Stimulated activated CD4-positive, alpha-beta T cell treated with anti-CD3 and anti-CD28 coated beads, Interleukin-4, amount 100 ng/mL, for 4 hours (primary cell): ENCODE measurements around the gene TMPRSS11D.

ENCODE experiments used
- DNase-seq, 2 experiments: peaks; one replicate each; pipeline ENCODE4 v3.0.0-alpha.2; 2020

The TMPRSS11D gene

DNA sequence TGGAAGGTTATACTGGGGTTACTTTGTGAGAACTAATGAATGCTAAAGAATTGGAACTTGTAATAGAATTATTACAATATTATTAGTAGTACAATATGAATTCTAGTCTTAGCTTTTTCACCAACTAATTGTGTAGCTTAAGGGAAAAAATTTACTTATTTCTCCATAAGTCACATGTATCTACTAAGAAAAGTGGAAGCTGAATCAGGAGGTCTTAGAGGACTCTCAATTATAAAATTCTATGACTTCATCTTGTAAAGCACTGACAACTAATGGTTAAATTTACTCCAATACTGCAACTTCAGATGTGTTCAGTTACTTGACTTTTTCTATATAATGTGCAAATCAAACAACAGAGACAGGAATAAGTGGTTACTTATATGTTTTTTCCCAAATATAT, 899 bp upstream of the TMPRSS11D start:
- no peak for DNase-seq

DNA sequence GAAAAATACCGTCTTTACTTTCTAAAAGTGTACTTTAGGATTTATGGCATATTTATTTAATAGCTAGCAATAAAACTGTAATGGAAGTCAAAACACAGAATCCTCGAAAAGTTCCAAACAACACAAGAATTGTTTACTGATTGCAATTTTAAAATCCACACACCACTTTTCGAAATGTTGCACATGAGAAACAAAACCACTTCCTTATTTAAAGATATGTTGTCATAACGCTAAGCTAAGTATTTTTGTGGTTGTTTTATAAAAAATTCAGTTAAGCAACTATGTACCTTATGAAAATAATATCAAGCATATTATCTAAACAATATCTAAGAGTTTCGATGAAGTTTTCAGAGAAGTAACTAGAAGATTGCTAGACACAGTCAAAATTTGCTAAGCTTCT, 344 bp downstream of the TMPRSS11D start:
- no peak for DNase-seq

DNA sequence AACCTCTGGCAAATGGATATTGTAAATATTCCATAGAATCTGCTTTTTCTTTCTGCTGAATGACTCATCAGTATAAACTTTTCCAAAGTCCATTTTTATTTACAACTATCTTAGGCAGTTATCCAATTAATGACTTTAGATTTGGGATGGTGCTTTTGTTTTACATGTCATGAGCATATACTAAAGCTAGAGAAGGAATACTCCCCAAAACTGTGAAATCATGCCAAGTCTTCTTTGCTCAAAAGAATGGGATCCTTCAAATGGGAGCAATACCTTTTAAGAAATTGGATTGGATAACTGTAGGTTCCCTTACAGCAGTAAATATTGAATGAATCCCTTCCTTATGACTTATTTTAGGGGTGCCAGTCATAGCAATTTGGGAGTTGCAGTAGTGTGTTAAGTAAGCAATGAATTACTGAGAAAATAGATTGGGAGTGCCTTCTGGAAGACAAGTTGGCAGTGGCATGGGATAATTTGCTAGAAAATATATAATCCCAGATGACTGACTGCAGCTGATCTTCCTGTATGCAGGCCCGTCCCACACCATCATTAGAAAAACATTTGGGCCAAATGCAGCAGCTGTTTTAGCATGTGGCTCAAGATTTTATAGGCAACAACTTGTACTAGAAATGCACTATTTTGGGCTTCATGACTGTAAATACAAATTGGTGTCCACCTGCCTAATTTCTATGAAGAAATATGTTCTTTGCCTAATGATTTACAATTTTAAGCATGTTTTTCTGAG, 2.8 kb downstream of the TMPRSS11D start:
- DNase-seq: no peak

DNA sequence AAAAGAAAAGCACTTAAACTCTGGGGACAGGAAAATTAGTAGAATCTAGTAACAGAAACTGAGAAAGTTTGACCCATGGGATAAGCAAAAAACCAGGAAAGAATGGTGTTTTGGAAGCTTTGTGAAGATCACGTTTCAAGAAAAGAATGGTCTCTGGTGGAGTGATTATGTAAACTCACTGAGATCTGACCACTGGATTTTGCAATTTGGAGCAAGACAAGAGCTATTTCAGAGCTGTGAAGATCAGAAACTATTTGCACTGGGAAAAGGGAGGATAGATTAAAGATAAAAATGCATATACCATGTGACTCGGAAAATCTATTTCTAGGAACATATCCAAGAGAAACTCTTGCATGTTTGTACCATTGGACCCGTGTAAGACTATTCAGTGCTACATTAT, 4.3 kb downstream of the TMPRSS11D start:
- DNase-seq: no peak

DNA sequence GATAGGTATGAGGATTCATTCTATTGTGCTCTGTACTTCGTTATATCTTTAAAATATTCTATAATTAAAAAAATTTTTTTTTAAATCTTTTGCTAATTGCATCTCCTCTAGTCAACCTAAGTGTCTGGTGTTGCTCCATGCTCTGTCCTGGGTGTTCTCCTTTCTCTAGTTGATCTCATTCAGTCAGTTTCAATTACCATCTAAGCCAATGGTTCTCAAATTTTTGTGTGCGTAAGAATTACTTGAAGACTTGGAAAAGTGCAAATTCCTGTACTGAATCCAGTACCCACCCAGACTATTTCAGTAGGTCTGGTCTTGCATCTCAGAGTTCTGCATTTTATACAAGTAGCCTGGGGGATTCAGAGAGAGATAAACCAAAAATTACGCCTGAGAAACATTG, 6.7 kb downstream of the TMPRSS11D start:
- no peak for DNase-seq

DNA sequence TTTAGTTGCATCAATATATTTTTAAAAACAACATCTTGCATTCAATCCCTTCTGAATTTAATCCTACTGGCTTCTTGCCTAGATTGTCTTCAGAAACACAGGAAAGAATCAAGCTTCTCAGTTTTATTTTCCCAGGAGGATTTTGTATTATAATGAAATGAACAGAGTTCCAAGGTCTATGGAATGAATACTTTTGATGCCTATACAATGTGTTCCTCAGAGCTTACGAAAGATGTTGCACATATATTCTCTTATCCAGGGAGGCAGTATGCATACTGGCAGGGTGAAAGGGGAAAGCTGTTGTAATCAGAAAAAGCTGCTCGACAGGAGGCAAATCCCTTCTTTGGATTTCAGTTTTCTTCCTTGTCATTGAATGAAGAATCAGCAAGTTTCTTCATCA, 8.8 kb downstream of the TMPRSS11D start:
- DNase-seq: no peak

DNA sequence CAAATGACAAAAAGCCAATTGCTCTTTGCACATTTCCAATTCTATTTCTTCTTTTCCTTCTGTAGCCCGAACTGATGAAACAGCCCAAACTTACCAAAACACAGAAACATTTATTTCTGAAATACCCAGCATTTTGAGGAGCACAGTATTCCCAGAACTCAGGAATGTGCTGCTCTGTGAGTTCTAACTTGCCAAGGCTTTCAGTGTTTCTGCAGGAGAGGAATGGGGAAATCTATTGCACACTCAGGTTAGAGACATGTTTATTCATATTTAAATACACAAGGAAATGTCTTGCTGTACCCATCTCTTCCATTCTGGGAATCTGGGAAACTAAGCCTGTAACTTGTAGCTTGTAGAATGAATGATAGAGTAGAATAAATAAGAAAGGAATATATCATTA, 10.7 kb downstream of the TMPRSS11D start:
- DNase-seq: no peak

DNA sequence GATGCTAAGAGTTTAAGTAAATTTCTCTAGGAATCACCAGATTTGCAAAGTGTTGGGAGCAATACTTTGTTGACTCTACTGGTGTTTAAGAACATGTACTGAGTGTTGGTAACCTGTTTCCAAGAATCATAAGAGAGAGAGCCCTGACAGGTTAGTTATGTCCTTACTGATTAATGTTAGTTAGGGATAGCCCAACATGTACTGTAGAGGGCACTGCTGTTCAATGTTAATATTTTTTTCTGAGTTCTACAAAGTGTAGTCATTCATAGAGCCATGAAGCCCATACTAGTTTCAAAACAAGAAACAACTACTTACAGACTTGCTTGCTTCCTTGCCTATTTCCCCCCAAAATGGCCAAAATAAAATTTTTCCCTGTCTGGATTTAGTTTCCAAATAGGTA, 11.9 kb downstream of the TMPRSS11D start:
- DNase-seq: no peak

DNA sequence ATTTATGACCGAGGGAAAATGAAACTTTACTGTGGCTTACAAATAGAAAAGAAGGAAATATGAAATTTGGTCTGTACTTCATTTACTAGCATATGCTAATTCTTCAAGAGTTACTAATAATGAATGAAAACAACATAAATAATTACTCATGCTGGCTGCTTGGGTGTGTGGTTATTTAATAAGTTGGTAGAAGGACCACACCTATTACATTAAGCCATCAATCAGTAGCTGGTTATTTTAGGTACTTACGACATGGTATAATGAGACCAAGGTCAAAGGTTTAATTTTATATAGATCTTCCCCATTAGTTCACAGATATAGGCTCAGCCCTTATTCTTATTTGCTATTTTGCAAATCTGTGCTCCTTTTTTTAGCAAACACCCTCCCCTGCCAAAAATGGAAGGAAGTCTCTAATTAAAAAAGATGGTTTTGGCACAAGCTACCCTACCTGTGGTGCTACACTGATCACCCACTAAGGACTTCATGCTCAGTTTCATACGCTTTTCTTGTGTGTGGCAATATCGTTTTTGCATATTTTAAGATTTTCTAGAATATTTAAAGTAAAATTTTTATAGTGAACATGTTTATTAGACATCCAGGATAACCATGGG, 14.1 kb downstream of the TMPRSS11D start:
- DNase-seq: no peak

DNA sequence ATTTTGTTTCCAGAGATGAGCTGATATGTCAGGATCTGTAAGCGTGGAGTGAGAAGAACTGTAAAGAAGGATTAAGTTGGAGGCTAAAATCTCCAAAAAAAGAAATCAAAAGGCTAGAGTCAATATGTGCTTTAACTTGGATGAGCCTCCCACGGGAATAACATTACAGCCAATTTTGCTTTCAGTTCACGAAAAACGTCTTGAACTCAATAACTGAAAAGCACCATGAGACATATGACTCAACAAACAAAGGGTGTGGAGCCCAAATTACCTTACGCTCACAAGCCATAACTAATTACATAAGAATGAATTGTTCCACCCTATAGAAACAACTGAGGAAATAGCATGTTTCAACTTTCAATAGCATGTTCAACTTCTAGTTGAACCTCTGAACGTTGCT, 22.3 kb downstream of the TMPRSS11D start:
- no peak for DNase-seq

DNA sequence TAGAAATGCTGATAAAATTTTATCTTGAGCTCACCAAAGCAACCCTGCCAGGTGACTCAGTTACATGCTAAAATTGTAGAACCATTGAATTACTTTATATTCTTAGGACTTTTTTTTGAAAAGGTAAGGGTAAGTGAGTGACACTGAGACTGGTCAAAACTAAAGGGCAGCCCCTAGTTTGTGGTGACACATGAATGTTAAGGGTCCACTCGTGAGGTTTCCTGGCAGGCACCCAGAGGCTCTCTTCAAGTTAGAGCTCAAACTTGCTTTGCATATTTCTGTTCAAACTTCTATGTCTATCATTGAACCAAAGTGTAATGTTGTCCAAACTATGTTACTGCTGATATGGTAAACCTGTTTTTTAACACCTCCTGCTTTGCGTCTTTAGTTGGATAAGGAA, 30.5 kb downstream of the TMPRSS11D start:
- no peak for DNase-seq

DNA sequence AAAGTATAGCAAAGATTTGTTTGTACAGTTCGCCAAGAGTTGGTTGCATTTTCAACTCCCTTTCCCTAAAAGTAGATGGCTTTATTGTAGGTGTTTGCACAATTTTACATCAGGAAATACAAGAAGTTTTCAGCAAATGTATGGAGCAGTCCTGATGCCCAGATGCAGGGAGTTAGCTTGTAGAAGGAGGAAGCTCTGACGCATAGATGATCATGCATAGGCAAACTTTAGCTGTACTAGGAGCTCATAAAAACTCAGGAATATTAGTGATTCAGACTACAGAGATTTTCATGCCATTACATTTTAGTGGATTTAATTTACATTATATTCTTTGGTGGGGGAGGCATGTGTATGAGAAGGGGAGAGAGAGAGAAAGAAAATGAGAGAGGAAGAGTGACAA, 62.9 kb downstream of the TMPRSS11D start:
- no peak for DNase-seq

DNA sequence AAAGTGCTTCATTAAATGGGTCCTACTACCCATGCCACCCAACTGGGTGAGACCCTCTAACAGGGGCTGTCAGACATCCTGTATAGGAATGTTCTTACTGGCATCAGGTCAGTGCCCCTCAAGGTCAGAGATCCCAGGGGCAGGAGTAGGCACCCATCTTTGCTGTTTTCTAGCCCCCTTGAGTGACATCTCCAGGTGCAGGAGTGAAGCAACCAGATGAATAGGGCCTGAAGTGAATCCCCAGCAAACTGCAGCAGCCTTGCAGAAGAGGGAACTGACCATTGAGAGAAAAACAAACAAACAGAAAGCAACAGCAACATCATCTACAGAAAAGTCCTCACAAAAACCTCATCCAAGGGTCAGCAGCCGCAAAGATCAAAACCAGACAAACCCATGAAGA, 73.8 kb downstream of the TMPRSS11D start:
- DNase-seq: no peak

DNA sequence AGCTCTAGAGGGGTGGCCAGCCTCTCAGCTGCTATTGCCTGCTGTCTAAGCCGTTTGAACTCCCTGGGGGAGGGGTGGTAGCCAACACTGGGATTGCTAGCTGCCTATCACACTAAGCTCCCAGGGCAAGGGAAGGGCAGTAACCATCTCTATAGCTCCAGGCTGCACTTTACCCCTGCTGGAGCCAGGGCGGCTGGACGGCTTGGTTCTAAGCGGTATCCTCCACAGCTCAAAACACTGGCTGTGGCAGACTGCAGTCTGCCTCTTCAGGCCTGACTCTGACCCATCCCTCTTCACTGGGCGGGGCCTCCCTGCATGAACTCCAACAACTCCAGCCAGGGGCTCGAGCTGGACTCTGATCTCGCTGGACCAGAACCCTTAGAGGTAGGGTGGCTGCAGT, 74.3 kb downstream of the TMPRSS11D start:
- DNase-seq: no peak

DNA sequence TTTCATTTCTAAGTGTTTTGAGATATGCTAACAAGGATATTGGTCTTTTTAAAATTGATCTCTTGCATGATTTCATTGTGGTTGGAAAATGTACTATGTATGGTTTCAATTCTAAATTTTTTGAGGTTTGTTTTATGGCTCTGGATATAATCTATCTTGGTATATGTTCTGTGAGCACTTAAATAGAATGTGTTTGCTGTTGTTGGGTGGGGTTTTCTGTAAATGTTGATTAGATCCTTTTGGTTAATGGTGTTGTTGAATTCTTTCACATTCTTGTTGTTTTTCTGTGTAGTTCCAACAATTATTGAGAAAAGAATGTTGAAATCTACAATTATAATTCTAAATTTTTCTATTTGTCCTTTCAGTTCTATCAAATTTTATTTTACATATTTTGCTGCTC, 87.0 kb downstream of the TMPRSS11D start:
- no peak for DNase-seq

DNA sequence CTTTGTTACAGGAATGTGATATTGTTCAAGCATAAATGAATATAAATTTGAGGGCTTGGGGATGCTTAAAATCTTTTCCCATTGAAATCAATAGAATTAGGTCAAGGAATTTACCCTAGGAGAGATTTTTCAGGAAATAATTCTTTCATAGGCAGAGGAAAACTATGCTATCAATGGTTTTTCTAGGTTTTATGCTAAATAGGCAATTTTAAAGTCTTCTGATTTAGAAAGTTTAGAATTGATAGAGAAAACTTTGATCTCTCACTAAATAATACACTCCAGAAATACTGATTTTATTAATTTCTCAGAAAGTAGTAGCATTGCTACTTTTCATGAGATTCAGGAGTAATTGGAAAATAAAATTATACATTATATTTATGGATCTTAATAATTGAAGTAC, 93.1 kb downstream of the TMPRSS11D start:
- DNase-seq: no peak

DNA sequence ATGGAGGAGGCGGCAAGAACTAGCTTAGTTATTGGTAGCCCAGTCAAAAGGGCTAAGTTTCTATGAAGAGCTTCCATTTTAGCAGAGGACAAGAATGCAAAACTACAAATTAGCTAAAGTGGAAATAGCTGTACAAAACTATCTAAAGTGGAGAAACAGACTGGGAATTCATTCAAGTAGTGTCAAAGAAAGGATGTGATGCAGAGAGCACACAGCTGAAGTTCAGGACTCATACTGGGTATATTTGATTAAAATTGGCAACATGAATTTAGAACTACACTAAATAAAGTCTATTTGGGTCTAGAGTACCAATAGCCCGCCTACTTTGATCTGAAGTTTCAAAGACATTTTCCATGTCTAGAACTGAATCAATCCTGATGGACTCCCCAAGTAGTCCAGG, 96.5 kb downstream of the TMPRSS11D start:
- no peak for DNase-seq

DNA sequence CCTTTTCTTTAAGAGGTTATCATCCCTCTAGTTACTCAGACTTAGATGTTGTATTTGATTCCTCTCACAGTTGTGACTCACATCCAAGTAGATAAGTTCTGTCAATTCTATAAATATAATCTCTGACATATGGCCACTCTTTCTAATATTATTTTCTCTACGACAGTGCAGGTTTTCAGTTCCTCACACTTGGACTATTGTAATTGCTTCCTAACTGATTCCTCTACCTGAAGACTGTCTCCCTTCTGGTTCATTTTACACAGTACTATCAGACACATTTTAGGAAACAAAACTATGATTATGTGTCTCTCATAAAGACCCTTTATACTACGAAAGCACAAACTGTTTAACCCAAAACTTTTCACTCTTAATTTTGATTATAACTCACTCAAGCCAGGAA, 98.3 kb downstream of the TMPRSS11D start:
- no peak for DNase-seq

DNA sequence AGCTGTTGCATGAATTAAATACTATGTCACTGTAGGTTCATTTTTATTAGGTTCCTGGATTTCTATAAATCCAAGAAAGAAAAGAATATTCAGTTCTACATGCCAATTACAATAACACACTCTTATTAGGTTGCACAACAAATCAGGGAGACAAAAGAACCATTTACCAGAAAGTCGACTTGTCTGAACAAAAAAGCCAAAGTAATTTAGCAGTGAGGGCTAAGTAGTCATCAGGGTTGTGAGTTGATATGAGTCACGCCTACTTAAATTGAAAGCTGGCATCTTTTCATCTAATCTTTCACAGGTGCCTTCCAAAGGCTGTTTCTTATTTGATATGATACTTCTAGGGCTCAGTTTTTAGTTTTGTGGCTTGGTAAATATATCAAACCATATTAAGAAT, 104.2 kb downstream of the TMPRSS11D start:
- DNase-seq: no peak

DNA sequence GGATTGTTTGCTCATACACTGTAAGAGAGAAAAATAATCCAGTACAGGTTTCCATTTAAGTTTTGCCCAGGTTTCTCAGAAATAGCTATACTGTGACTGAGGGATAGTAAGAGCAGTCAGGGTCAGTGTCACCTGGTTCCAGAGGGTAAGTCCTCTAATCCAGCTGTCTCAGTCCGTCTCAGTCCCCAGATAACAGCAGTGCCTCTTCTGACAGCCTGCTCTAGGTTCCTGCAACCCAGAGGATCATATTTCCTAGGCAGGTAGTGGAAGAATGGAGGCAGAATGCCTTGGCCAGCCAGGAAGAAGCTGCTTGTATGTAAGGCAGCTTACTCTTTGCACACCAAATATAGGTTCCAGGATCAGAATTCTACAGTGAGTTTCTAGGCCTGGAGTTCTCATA, 107.1 kb downstream of the TMPRSS11D start:
- DNase-seq: no peak
